H9 (cell line): ENCODE measurements around the gene THAP11. TPM values are rescaled to one million over a fixed set of nuclear protein-coding genes. Genes with fewer than 3 reads are reported as not detected.

ENCODE experiments used
- DNase-seq: peaks from one replicate; pipeline ENCODE4 v3.0.0-alpha.2; 2017
- H2AFZ ChIP-seq: one replicate; pipeline ENCODE4 v1.6.1; 2013; ENCODE audit warnings: mild to moderate bottlenecking, low read length, control low read depth, moderate library complexity
- H2AK5ac ChIP-seq: 2 replicates; pipeline ENCODE4 v1.6.1; 2013; ENCODE audit warnings: low read length, control low read depth, mixed read lengths; ENCODE audit not compliant: insufficient read length
- H2BK120ac ChIP-seq: one replicate; pipeline ENCODE4 v1.6.1; 2013; ENCODE audit warnings: low read depth, mild to moderate bottlenecking, low read length, control low read depth, inconsistent platforms; ENCODE audit not compliant: poor library complexity, severe bottlenecking
- H2BK12ac ChIP-seq: 2 replicates; pipeline ENCODE4 v1.6.1; 2013; ENCODE audit warnings: low read length, control low read depth, mixed read lengths, low read depth; ENCODE audit not compliant: insufficient read length
- H2BK15ac ChIP-seq: 2 replicates; pipeline ENCODE4 v1.6.1; 2013; ENCODE audit warnings: low read depth, low read length, control low read depth
- H2BK20ac ChIP-seq: one replicate; pipeline ENCODE4 v1.6.1; 2013; ENCODE audit warnings: low read depth, mild to moderate bottlenecking, low read length, control low read depth, inconsistent platforms; ENCODE audit not compliant: poor library complexity, severe bottlenecking
- H2BK5ac ChIP-seq: 2 replicates; pipeline ENCODE4 v1.6.1; 2013; ENCODE audit warnings: low read length, control low read depth, mixed read lengths; ENCODE audit not compliant: insufficient read length
- H3K14ac ChIP-seq: 2 replicates; pipeline ENCODE4 v1.6.1; 2013; ENCODE audit warnings: low read length, control low read depth; ENCODE audit not compliant: insufficient read depth
- H3K18ac ChIP-seq: 2 replicates; pipeline ENCODE4 v1.6.1; 2013; ENCODE audit warnings: low read depth, mild to moderate bottlenecking, mixed read lengths, low read length, control low read depth; ENCODE audit not compliant: insufficient read length
- H3K23ac ChIP-seq: 2 replicates; pipeline ENCODE4 v1.6.1; 2013; ENCODE audit warnings: low read length, control low read depth, mixed read lengths, low read depth; ENCODE audit not compliant: insufficient read length
- H3K23me2 ChIP-seq: 2 replicates; pipeline ENCODE4 v1.6.1; 2013; ENCODE audit warnings: low read depth, mild to moderate bottlenecking, mixed read lengths, low read length, control low read depth; ENCODE audit not compliant: insufficient read length, poor library complexity, severe bottlenecking
- H3K27ac ChIP-seq: 2 replicates; pipeline ENCODE4 v1.5.1; 2013; ENCODE audit warnings: low read length, control low read depth, mixed read lengths, low read depth; ENCODE audit not compliant: insufficient read length
- H3K27me3 ChIP-seq: 2 replicates; pipeline ENCODE4 v1.6.1; 2013; ENCODE audit warnings: low read length, control low read depth, inconsistent platforms; ENCODE audit not compliant: insufficient read depth
- H3K4ac ChIP-seq: 2 replicates; pipeline ENCODE4 v1.6.1; 2013; ENCODE audit warnings: low read depth, mild to moderate bottlenecking, control low read depth, inconsistent platforms, low read length, moderate library complexity
- H3K4me1 ChIP-seq: 2 replicates; pipeline ENCODE4 v1.6.1; 2013; ENCODE audit warnings: low read length, control low read depth, inconsistent platforms; ENCODE audit not compliant: insufficient read depth
- H3K4me2 ChIP-seq: 2 replicates; pipeline ENCODE4 v1.6.1; 2013; ENCODE audit warnings: low read length, control low read depth, mixed read lengths; ENCODE audit not compliant: insufficient read length, insufficient read depth
- H3K56ac ChIP-seq: 2 replicates; pipeline ENCODE4 v1.6.1; 2013; ENCODE audit warnings: low read depth, mild to moderate bottlenecking, mixed read lengths, low read length, control low read depth; ENCODE audit not compliant: insufficient read length
- H3K79me1 ChIP-seq: 2 replicates; pipeline ENCODE4 v1.6.1; 2013; ENCODE audit warnings: low read depth, mild to moderate bottlenecking, moderate library complexity, low read length, control low read depth, inconsistent platforms; ENCODE audit not compliant: insufficient read depth, poor library complexity, severe bottlenecking
- H3K79me2 ChIP-seq: 2 replicates; pipeline ENCODE4 v1.6.1; 2013; ENCODE audit warnings: low read length, control low read depth, inconsistent platforms; ENCODE audit not compliant: insufficient read depth
- H3K9ac ChIP-seq: 2 replicates; pipeline ENCODE4 v1.6.1; 2013; ENCODE audit warnings: low read length, control low read depth, mixed read lengths; ENCODE audit not compliant: insufficient read length; ENCODE audit errors: extremely low read depth
- H3K9me3 ChIP-seq: one replicate; pipeline ENCODE4 v1.6.1; 2013; ENCODE audit warnings: low read depth, low read length, inconsistent platforms; ENCODE audit not compliant: control insufficient read depth
- H3T11ph ChIP-seq: one replicate; pipeline ENCODE4 v1.6.1; 2013; ENCODE audit warnings: mild to moderate bottlenecking, low read length, control low read depth, inconsistent platforms
- H4K20me1 ChIP-seq: one replicate; pipeline ENCODE4 v1.6.1; 2013; ENCODE audit not compliant: control insufficient read depth, insufficient read length, insufficient read depth
- H4K5ac ChIP-seq: 2 replicates; pipeline ENCODE4 v1.6.1; 2013; ENCODE audit warnings: low read depth, mild to moderate bottlenecking, mixed read lengths, low read length, control low read depth; ENCODE audit not compliant: insufficient read length
- H4K8ac ChIP-seq: replicated peaks from 2 replicates; pipeline ENCODE4 v1.6.1; 2013; ENCODE audit warnings: low read length, control low read depth, mixed read lengths, low read depth; ENCODE audit not compliant: insufficient read length
- H4K91ac ChIP-seq: 2 replicates; pipeline ENCODE4 v1.6.1; 2013; ENCODE audit warnings: low read depth, mild to moderate bottlenecking, moderate library complexity, mixed read lengths, low read length, control low read depth; ENCODE audit not compliant: insufficient read length
- H3K27ac Mint-ChIP-seq, 3 experiments: 2 replicates in 2 of 3; 3 replicates in 1 of 3; pipeline ENCODE4 v1.8.0; 2020 to 2021; ENCODE audit warnings: mixed read lengths in 3 of 3, mild to moderate bottlenecking in 1 of 3, moderate library complexity in 1 of 3
- H3K27me3 Mint-ChIP-seq: 2 replicates; pipeline ENCODE4 v1.8.0; 2021; ENCODE audit warnings: low read depth, mild to moderate bottlenecking, moderate library complexity, mixed read lengths
- H3K36me3 Mint-ChIP-seq, 3 experiments: 2 replicates in 2 of 3; 3 replicates in 1 of 3; pipeline ENCODE4 v1.8.0; 2020 to 2021; ENCODE audit warnings: low read depth in 3 of 3, mixed read lengths in 3 of 3; ENCODE audit not compliant: insufficient read depth in 1 of 3
- H3K4me1 Mint-ChIP-seq, 2 experiments: 2 replicates each; pipeline ENCODE4 v1.8.0; 2020; ENCODE audit warnings: mixed read lengths in 2 of 2
- H3K4me3 Mint-ChIP-seq, 2 experiments: 2 replicates in 1 of 2; 3 replicates in 1 of 2; pipeline ENCODE4 v1.8.0; 2020 to 2021; ENCODE audit warnings: mild to moderate bottlenecking in 2 of 2, mixed read lengths in 2 of 2, moderate library complexity in 1 of 2
- H3K9me3 Mint-ChIP-seq, 2 experiments: 2 replicates in 1 of 2; 3 replicates in 1 of 2; pipeline ENCODE4 v1.8.0; 2020; ENCODE audit warnings: mild to moderate bottlenecking in 2 of 2, mixed read lengths in 2 of 2, moderate library complexity in 1 of 2
- WGBS: extraction: QIAGEN DNeasy Blood & Tissue Kit; methylation state at CpG from one replicate; pipeline ENCODE4 v1.1.7; 2013; ENCODE audit warnings: missing lambda C conversion rate, low lambda C conversion rate, mixed read lengths; ENCODE audit not compliant: insufficient read length; ENCODE audit errors: extremely low coverage; 5-methylcytosine and 5-hydroxymethylcytosine counted together
- total RNA-seq: library from RNA; stranded (reverse); gene quantifications from 2 replicates; pipeline ENCODE4 v1.2.1, GENCODE V29; 2021
- TF ChIP-seq, protein P1 (sequence below): fragments of 200-600 bp; sonication (generic); conservative IDR thresholded peaks from 3 replicates; pipeline ENCODE4 v1.8.0; 2021; ENCODE audit warnings: antibody characterized with exemption, mild to moderate bottlenecking

The THAP11 gene
- total RNA-seq, 1 experiment from 2014 or later = 48.9 TPM

DNA sequence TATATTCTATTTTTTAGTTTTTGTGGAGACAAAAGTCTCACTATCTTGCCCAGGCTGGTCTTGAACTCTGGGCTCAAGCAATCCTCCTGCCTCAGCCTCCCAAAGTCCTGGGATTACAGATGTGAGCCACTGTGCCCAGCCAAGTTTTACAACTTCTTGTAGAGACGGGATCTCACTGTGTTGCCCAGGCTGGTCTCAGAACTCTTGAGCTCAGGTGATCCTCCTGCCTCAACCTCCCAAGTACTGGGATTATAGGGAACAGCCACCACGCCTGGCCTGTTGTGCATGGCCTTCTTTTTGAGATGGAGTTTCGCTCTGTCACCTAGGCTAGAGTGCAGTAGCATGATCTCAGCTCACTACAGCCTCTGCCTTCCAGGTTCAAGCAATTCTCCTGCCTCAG, 11.6 kb downstream of the THAP11 start:
- H2BK15ac ChIP-seq = no peak overlapping the region
- H3K4me3 Mint-ChIP-seq = no peak overlapping the region
- no peaks in the 10 kb centered on the region for H3K27me3 ChIP-seq
- no peak overlapping the region for H3K18ac ChIP-seq
- no peak overlapping the region for H2BK120ac ChIP-seq
- H3K4me1 ChIP-seq = peaks cover 6% of the 10 kb centered on the region; the same call in 1 of the 2 replicates
- H3K79me1 ChIP-seq = peaks cover 2% of the 10 kb centered on the region
- peaks cover 41 to 50% of the 10 kb centered on the region in 2 experiments for H3K4me1 Mint-ChIP-seq
- peaks cover 0 to 2% of the 10 kb centered on the region in 2 experiments; a peak in 1 of 5 replicates for H3K9me3 Mint-ChIP-seq
- H3K27me3 Mint-ChIP-seq = no peaks in the 10 kb centered on the region
- no peak overlapping the region for H3K4me2 ChIP-seq
- H4K8ac ChIP-seq = no peak overlapping the region
- H3T11ph ChIP-seq = no peak overlapping the region
- no peak overlapping the region for H3K56ac ChIP-seq
- H4K20me1 ChIP-seq = no peaks in the 10 kb centered on the region
- no peak overlapping the region for H3K23ac ChIP-seq
- TF ChIP-seq, protein P1, sequence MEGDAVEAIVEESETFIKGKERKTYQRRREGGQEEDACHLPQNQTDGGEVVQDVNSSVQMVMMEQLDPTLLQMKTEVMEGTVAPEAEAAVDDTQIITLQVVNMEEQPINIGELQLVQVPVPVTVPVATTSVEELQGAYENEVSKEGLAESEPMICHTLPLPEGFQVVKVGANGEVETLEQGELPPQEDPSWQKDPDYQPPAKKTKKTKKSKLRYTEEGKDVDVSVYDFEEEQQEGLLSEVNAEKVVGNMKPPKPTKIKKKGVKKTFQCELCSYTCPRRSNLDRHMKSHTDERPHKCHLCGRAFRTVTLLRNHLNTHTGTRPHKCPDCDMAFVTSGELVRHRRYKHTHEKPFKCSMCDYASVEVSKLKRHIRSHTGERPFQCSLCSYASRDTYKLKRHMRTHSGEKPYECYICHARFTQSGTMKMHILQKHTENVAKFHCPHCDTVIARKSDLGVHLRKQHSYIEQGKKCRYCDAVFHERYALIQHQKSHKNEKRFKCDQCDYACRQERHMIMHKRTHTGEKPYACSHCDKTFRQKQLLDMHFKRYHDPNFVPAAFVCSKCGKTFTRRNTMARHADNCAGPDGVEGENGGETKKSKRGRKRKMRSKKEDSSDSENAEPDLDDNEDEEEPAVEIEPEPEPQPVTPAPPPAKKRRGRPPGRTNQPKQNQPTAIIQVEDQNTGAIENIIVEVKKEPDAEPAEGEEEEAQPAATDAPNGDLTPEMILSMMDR = no peak
- no peak overlapping the region for H4K91ac ChIP-seq
- no peak overlapping the region for H2BK20ac ChIP-seq
- no peak overlapping the region for H2BK5ac ChIP-seq
- WGBS = no CpG with 5 or more reads among the region's 3 CpGs
- no peak overlapping the region for H3K4ac ChIP-seq
- H2BK12ac ChIP-seq = no peak overlapping the region
- H3K23me2 ChIP-seq = no peaks in the 10 kb centered on the region
- H3K79me2 ChIP-seq = peaks cover 47% of the 10 kb centered on the region; the same call in 1 of the 2 replicates
- H3K9me3 ChIP-seq = no peaks in the 10 kb centered on the region
- H4K5ac ChIP-seq = no peak overlapping the region
- H3K27ac ChIP-seq = no peak overlapping the region
- H3K9ac ChIP-seq = no peak overlapping the region
- H3K14ac ChIP-seq = no peak overlapping the region
- DNase-seq = no peak
- H2AFZ ChIP-seq = no peak overlapping the region
- H3K36me3 Mint-ChIP-seq = peaks cover 10 to 25% (median 21%) of the 10 kb centered on the region in 3 experiments
- no peak overlapping the region for H3K27ac Mint-ChIP-seq
- no peak overlapping the region for H2AK5ac ChIP-seq
